Stimulated activated CD4-positive, alpha-beta T cell treated with anti-CD3 and anti-CD28 coated beads, Interleukin-2, amount 100 ng/mL, for 48 hours (primary cell): ENCODE measurements around the gene CRIP2.
A peak's percentile ranks its signal among the peaks of the same experiment; 100 is the strongest.

Experiments
- DNase-seq, 2 donors: peaks; one replicate each; pipeline ENCODE4 v3.0.0-alpha.2; 2020

CRIP2 gene

DNA sequence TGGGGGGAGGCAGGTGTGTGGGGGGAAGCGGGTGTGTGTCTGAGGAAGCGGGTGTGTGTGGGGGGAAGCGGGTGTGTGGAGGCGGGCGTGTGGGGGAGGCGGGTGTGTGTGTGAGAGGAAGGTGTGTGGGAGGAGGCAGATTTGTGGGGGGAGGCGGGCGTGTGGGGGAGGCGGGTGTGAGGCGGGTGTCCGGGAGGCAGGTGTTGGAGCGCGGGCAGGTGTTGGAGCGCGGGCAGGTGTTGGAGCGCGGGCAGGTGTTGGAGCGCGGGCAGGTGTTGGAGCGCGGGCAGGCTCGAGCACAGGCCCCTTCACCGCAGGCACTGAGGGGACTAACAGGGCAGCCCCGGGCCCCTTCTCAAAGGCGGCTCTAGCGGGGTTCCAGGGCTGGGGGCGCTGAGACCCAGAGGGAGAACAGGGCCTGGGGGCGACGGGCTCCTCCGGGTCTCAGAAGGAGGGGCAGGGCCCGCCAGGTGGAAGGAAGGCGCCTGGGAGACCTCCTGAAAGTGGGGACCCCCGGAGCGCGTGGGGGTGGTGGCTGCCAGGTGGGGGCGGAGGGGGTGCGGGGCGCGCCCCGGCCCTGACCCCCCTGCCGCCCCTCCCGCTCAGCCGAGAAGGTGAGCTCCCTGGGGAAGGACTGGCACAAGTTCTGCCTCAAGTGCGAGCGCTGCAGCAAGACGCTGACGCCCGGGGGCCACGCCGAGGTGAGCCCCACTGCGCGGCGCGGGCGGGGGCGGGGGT lies 3.2 kb downstream of the CRIP2 start:
- no peak for DNase-seq

DNA sequence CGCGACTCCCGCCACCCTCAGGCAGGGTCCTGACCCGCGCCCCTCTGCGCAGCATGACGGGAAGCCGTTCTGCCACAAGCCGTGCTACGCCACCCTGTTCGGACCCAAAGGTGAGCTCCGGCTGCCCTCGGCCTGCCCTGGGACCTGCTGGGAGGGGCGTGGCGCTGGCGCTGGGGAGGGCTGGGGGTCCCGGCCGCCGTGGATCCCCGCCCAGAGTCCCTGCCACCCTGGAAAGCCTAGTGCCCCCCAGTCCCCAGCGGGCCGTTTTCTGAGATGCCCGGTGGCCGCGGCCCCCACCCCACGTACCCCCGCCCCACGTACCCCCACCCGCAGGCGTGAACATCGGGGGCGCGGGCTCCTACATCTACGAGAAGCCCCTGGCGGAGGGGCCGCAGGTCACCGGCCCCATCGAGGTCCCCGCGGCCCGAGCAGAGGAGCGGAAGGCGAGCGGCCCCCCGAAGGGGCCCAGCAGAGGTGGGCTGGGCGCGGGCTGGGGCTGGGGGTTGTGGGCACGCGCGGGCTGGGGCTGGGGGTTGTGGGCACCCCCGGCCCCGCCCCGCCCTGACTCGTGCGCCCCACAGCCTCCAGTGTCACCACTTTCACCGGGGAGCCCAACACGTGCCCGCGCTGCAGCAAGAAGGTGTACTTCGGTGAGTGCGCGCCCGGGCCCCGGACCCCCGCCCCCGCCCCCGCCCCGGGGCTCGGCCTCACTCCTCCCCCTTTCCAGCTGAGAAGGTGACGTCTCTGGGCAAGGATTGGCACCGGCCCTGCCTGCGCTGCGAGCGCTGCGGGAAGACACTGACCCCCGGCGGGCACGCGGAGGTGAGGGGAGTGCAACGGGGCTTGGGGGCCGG lies 4.0 kb downstream of the CRIP2 start:
- DNase-seq, result no peak

DNA sequence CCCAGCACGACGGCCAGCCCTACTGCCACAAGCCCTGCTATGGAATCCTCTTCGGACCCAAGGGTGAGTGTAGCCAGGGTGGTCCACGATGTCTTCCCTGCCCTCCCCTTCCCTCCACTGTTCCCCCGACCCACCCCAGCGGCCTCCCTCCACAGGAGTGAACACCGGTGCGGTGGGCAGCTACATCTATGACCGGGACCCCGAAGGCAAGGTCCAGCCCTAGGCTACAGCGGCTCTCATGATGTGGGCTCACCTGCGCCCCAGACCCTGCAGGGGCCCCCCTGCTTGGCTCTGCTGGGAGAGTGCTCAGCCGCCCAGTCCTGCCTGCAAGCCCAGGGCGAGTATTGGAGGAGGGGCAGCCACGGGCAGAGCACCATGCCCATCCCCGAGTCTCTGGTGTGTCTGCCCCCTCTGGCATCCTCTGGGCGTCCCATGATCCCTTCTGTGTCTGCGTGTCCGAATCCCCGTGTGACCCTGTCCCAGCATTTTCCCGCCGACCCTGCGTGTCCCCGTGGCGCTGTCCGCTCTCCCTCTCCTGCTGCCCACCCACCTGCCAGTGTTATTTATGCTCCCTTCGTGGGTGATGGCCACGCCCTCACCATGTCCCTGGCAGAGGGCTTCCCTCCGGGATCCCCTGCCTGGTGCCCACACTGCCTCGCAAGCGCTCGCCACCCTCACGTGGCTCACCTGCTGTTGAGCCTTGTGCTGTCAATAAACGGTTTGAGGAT lies 5.0 kb downstream of the CRIP2 start:
- DNase-seq, result no peak

DNA sequence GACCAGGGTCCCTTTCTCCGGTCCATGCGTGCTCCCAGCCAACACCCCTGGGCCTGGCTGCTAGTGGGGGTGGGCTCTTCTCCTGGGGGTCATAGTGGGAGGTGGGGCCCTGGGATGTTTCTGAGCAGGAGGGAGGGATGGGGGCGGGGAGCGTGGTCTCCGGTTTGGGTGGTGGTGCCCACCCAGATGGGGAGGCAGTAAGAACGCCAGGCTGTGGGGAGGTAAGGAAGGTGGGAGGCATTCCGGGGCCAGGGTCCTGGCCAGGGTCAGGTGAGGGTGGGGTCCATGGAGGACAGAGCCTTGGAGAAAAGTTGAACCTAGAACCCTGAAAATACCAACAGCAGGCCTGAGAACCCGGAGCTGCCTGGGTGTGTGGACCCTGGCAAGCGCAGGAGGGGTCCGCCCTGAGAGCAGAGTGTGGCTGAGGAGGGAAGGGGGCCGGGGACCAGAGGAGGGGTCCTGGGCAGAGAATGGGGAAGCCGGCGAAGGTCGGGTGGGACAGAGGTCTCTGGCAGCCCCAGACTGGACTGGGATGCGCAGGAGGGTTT lies 5.7 kb downstream of the CRIP2 start:
- no peak for DNase-seq

DNA sequence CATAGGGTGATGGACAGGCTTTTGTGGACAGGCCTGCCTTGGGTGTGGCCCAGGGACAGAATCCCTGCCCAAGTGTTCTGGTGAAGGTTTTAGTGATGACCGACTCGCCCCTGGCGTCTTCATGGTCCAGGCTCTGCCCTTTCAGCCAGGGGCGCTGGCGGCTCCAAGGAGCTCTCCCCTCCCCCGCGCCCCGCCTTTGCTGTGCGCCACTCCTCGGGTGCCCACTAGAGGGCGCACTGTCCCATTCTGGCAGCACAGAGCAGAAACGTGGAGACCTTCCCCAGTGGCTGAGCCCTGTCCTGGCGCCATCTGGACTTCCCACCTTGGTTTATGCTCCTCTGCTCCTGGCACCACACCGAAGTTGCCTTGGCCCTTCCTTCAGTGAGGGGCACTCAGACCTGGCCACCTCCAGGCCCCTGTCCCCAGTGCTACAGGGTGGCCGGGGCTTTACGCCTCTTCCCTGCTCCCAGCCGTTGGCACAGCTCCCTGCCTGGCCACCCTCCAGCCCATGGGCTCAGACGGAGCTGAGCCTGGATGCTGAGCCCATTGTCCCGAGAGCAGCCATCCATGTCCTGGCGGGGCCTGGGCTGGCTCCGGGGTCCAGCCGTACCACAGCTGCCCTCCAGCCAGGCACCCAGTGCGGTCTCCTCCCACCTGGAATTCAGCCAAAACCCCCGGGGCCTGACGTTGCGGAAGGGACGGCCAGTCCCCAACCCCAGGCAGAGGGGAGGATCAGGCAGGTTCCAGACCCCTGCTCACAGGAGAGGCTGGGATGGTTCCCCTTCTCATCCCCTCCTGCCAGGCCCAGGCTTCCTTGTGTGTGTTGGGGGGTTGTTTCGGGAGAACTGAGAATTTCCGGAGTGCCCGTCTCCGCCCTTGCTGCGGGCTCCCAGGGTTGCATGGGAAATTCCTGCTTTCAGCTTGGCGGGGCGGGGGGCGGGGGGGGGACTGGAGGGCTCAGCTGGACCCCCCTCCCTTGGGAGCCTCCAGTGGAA lies 6.5 kb downstream of the CRIP2 start:
- peak; percentile 95 to 96 for DNase-seq

DNA sequence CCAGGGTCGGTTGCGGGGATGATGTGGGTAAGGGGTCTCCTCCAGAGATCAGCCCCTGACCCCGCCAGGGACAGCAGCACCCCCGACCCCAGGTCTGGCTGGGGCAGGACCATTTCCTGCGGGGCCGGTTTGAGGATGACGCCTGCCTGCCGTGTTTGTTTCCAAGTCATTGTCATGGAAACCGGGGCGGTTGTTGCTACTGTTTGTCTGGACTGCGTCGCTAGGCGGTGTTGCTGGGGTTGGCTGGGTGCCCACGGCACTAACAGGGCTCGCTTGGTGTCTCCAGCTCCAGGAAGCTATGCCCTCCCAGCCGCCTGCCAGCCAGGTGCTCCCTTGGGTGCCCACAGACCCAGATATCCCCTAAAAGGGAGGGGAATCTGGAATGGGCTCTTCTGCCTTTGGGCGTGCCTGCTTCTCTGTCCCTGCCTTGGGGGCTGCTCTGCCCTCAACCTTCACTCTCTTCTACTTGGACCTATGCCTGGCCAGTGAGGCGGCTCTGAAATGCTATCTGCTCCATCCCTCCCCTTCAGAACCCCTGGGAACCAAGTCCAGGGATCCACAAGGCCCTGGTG lies 7.4 kb downstream of the CRIP2 start:
- peak; percentile 85 to 89 for DNase-seq

DNA sequence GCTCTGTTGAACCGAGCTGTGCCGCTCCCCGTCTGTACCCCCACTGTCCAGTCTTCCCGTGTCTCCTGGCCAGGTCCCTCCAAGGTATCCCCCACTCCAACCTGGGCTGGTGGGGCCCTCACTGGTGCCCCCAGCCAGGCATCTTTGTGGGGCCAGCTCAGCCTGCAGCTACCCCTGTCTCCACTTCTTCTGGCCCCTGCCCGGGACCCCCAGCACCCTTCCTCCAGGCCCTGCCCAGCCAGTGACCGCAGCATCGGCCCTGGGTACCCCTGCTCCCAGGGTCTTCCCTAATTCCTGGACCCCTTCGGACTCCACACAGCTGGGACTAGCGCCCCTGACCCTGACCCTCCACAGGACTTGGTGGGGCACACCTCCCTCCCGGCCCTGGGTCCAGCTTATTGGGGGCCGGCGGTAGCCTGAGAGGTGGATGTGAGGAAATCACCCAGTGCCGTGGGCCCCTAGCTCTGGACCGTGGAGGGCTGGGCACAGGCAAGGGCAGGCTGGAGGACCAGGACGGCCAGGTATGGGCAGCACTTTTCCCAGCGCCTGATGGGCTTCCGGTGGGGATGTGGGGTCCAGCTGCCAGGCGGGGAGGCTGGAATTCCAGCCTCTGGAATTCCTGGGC lies 8.0 kb downstream of the CRIP2 start:
- DNase-seq, result no peak

DNA sequence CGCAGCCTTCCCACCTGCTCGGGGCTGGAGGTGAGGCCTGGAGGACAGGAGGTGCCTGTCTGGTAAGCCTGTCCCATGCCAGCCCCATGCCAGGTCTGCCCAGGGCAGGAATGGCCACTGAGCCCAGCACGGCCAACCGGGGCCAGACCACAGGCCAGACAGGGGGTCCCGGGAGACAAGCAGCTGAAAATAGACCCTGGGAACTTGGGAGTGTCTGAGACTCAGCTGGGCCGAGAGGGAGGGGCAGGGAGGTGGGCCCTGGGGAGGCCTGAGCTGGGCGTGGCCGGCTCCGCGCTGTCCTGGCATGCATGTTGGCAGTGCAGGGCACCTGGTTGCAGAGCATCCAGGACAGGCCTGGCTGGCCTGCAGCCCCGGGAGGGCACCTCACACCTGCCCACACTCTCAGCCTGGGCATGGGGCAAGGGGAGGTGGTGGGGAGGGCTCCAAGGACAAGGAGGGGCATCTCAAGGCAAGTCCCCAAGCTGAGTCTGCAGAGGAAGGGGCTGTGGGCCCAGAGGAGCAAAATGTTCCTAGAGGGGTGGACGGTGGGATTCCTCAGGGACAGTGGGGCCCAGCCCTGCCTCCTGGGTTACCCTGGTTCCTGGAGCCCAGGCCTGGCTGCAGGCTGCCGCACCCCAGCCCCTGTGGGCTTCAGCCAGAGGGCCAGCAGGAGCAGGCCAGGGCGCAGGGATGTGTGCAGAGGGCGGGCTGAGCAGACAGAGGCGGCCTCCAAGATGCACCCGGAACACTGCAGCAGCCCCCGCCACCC lies 8.9 kb downstream of the CRIP2 start:
- DNase-seq, result no peak

DNA sequence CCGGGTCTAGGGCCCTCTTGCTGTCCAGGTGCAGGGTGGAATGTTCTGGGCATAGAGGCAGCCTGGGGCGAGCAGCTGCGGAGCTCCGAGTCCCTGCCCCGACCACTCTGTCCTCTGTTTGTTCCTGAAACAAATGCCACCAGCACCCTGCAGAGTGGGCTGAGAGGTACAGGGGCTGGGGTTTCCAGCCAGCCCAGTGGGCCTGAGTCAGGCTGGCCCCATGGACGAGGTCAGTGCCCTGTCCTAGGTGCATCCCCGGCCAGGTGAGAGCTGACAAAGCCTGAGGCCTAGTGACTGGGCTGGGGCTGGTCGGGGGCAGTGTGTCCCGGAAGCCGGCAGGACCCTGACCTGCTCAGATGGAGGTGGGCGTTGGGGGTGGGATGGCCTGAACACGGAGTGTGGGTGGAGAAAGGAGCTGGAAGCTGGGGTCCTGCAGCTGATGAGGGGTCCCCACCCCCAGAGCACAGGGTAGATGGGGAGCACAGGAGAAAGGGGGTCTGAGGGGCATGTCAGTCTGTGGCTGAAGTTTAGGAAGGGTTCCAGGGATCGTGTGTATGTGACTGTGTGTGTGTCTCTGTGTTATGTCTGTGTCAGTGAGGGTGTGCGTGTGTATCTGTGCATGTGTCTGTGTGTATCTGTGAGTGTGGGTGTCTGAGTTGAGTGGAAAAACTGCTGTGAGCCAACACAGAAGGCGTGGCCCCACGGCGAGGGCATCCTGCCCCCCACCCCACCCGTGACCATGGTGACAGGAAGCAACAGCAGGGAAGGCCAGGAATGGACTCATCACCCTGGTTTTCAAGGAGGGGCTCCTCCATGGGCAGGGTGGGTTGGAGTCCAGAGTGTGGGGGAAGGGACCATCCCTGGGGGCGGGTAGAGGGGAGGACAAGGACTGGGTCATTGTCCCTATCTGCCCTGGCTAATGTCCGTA lies 9.7 kb downstream of the CRIP2 start:
- no peak for DNase-seq

DNA sequence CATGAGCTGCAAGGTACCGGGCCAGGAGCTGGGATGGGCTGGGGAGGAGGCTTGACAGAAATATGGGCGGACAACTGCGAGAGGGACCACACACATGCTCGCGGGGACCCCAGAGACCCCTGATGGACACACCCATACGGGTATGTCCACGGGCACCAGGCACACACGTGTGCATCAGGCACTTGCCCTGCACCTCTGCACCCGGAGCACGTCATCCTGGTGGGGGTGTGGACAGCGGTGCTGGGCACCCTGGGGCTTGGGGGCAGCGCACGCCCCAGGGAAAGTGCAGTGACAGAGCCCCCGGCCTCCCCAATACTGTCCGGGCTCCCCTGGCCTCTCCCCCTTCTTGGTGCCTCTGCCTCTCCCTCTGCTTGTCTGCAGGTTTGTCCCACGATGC lies 10.4 kb downstream of the CRIP2 start:
- DNase-seq, result no peak

DNA sequence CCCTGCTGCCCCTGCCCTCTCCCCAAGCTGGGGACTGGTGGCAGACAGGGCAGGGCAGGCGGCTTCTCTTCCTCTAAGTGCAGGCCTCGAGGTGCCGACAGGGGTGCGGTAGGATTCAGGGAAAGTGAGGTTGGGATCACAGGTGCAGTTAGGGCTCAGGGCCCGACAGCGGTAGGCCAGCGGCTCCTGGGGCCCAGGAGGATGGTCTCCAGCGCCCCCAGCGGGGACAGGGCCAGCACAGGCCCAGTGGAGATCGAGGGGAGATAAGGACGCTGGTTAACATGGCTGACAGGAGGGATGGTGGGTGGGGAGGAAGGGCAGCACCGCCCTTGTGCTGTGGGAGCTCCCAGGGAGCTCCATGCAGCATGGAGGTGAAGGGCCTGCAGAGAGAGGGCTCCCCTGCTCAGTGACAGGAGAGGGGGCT lies 11.1 kb downstream of the CRIP2 start:
- no peak for DNase-seq

DNA sequence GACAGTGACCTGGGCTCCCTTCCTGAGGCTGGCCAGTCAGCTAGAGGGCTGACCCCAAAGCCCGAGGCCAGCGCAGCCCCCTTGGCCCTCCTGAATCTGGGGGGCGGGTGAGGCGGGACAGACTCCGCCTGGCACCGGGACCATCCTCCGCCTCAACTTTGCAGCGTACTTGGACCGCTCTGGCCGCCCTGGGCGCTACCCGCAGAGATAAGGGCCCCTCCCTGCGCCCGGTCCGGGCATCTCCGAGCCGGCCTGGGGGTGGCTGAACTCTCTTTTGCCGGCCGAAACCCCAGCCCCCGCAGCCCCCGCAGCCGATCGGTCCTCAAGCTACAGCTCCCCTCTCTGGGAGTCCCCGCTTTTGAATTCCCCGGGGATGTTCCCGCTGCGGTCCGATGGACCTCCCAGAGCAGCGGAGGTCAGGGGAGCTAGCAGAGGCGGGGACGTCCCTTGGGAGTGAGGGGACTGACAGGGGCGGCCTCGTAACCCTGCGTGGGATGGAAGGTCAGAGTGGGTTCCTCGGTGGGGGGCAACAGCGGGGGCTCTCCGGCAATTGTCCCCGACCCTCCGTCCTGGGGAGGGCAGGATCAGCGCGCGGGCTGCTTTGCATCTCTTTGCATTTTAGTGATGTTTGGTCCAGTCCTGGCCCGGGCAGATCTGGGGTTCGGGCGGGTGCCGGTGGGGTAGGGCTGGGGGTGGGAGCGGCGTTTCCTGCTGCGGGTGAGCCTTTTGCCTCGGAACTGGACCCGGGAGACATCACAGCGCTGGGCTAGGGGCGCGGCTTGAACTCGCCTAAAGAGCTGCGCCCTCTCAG lies 11.7 kb downstream of the CRIP2 start, which contains the start of gene CRIP1:
Gene CRIP1, plus strand, starts transcription at position 724 of the 811 bp plus-strand sequence. CDS start 374 bp downstream, outside the sequence.
- DNase-seq, result no peak

DNA sequence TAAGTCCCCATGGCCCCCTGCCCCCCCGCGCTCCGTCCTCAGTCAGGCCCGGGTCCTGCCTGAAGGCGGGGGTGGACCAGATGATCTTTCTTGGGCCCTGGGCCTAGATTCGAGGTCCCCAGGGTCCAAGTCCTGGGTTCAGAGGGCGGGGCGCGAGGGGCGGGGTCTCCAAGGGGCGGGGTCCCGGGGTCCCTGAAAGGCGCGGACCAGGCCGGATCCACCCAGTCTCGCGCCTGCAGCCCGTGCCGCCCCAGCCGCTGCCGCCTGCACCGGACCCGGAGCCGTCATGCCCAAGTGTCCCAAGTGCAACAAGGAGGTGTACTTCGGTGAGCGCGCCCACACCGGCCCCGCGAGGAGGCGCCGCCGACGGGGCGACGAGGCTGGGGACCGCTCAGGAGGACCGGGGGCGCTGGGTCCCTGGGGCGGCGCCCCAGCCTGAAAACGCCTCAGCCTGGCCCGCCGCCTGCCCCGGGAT lies 12.4 kb downstream of the CRIP2 start:
- peak in 1 of 2 donors; percentile 60 for DNase-seq

DNA sequence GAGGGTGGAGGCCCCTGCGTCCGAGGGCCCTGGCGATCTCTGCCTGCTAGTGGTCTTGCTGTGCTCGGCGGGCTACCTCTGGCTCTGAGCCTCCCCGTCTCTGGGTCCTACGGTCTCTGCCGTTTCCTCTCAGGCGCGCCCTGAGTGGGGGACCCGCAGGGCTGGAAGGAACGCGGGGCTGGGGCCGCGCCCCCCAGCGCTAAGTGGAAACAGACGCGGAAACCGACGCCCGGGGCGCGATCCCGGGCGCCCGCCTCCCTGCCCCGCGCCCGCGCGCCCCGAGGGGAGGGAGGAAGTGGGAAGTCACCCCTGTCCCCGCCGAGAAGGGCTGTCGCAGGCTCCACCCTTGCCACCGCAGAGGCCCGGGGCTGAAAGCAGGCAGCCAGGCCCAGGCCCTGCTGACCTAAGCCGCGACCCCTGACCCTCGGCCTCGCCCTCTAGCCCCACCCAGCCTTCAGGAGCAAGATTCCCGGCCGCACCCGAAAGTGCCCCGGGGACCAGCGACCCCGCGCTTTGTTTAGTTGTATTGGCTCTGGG lies 12.9 kb downstream of the CRIP2 start:
- no peak for DNase-seq

DNA sequence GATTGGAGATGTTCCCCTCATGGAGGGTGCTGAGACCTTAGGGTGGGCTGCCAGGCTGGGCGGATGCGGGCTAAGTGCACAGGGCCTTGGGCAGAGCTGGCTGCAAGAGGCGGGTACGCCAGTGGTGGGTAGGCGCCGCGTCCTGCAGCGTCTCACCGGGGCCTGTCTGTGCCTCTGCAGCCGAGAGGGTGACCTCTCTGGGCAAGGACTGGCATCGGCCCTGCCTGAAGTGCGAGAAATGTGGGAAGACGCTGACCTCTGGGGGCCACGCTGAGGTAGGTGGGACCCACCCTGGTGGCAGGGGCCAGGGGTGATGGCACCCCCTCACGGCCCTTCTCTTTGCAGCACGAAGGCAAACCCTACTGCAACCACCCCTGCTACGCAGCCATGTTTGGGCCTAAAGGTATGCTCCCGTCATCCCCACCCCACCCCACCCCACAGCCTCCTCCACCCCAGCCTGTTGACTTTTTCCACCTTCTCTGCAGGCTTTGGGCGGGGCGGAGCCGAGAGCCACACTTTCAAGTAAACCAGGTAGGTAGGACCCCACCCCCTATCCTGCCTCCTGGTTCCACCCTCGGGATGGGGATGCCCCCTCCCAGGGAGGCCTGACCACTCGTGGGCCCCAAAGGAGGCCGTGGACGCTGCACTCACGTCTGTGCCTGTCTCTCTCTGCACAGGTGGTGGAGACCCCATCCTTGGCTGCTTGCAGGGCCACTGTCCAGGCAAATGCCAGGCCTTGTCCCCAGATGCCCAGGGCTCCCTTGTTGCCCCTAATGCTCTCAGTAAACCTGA lies 13.6 kb downstream of the CRIP2 start:
- DNase-seq, result no peak

DNA sequence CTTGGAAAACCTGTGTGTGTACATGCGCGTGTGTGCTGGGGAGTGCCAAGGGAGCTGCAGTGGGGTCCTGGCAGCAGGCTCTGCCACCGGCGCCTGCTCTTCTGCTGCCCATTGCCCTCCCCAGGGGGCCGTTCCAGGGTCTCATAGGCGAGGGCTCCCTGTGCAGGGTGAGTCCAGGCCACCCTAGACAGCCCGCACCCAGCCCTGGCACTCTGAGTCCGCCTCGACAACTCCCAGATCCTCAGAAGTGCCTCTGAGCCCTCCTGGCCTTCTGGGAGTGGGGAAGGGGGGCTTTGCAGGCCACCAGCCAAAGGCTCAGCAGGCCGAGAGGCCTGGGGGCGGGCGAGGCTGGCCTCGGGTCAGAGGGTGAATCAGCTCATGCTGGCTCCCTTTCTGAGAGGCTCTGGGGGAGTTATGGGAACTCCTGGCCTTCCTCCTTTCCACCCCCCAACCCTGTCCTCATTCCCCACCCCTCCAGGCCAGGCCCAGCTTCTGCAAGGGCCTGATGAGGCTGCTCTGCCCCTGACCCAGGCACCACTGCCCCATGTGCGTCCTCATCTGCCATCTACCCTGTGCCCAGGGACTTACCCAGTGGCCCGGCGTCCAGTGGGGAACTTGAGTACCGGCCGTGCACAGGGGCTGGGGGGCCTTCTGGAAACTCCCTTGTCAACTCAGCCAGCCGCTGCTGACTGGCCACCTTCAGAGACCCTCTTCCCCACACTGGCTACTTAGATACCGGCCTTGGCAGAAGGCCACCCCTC lies 14.3 kb downstream of the CRIP2 start:
- no peak for DNase-seq
